Hepatocyte (in vitro differentiated cells): Measurements from ENCODE around the gene COL5A1. TPM values are rescaled to one million over a fixed set of nuclear protein-coding genes. Genes with fewer than 3 reads are reported as not detected.

Experiments used
- DNase-seq: peaks from one replicate; pipeline ENCODE4 v3.0.0-alpha.2; 2016; ENCODE audit warnings: low spot score
- H2AFZ ChIP-seq: fragments of 200-600 bp; sonication (generic); 2 replicates; pipeline ENCODE4 v1.6.0; 2016; ENCODE audit warnings: antibody characterized with exemption, mild to moderate bottlenecking
- H3K27ac ChIP-seq: fragments of 200-600 bp; sonication (generic); 2 replicates; pipeline ENCODE4 v1.5.1; 2016; ENCODE audit warnings: mild to moderate bottlenecking
- H3K27me3 ChIP-seq: fragments of 200-600 bp; sonication (generic); 2 replicates; pipeline ENCODE4 v1.6.1; 2016
- H3K36me3 ChIP-seq: fragments of 200-600 bp; sonication (generic); replicated peaks from 2 replicates; pipeline ENCODE4 v1.5.1; 2016; ENCODE audit warnings: low read depth; ENCODE audit not compliant: insufficient read depth
- H3K4me1 ChIP-seq: fragments of 200-600 bp; sonication (generic); 2 replicates; pipeline ENCODE4 v1.5.1; 2016; ENCODE audit warnings: mild to moderate bottlenecking, moderate library complexity; ENCODE audit not compliant: insufficient read depth
- H3K4me2 ChIP-seq: fragments of 200-600 bp; sonication (generic); 2 replicates; pipeline ENCODE4 v1.6.0; 2016
- H3K4me3 ChIP-seq: fragments of 200-600 bp; sonication (generic); 2 replicates; pipeline ENCODE4 v1.5.1; 2016; ENCODE audit warnings: mild to moderate bottlenecking
- H3K79me2 ChIP-seq: fragments of 200-600 bp; sonication (generic); 2 replicates; pipeline ENCODE4 v1.6.0; 2017; ENCODE audit warnings: mild to moderate bottlenecking
- H3K9me2 ChIP-seq: fragments of 200-600 bp; sonication (generic); replicated peaks from 2 replicates; pipeline ENCODE4 v1.6.0; 2017; ENCODE audit warnings: mild to moderate bottlenecking; ENCODE audit not compliant: insufficient read depth
- H3K9me3 ChIP-seq: fragments of 200-600 bp; sonication (generic); 2 replicates; pipeline ENCODE4 v1.5.1; 2016; ENCODE audit warnings: low read depth, mild to moderate bottlenecking
- H4K20me1 ChIP-seq: fragments of 200-600 bp; sonication (generic); 2 replicates; pipeline ENCODE4 v1.6.0; 2016; ENCODE audit warnings: mild to moderate bottlenecking; ENCODE audit not compliant: insufficient read depth, poor library complexity, severe bottlenecking
- CTCF ChIP-seq: fragments of 200-600 bp; sonication (generic); IDR thresholded peaks from 2 replicates; pipeline ENCODE4 v1.5.1; 2016; ENCODE audit warnings: antibody characterized with exemption, mild to moderate bottlenecking; ENCODE audit not compliant: poor library complexity
- EZH2 ChIP-seq: fragments of 200-600 bp; sonication (generic); IDR thresholded peaks from 2 replicates; pipeline ENCODE4 v1.6.1; 2016; ENCODE audit warnings: antibody characterized with exemption, mild to moderate bottlenecking, borderline replicate concordance
- EZH2phosphoT487 ChIP-seq: fragments of 200-600 bp; sonication (generic); IDR thresholded peaks from one replicate; pipeline ENCODE4 v1.6.1; 2018; ENCODE audit warnings: antibody characterized with exemption, mild to moderate bottlenecking, low read depth, moderate library complexity; ENCODE audit not compliant: unreplicated experiment, severe bottlenecking
- WGBS: methylation state at CpG from one replicate; pipeline ENCODE4 v1.1.6; 2016; ENCODE audit warnings: low lambda C conversion rate; ENCODE audit errors: missing lambda C conversion rate; 5-methylcytosine and 5-hydroxymethylcytosine counted together
- polyA plus RNA-seq: library from polyadenylated mRNA; unstranded; fragments of >200 nt; fragmentation: Nextera tagmentation; extraction: Ambion mirVana; gene quantifications from 2 replicates; pipeline ENCODE4 v1.2.1, GENCODE V29; 2016
- total RNA-seq: library from RNA; depleted of rRNA; stranded (reverse); fragments of >200 nt; gene quantifications from 2 replicates; pipeline ENCODE4 v1.2.3, GENCODE V29; 2014

COL5A1 gene
- total and polyA plus RNA-seq, 2 experiments from 2014 or later: 342 to 347 TPM

GRCh38 chr9:134716067-134716466, 74.5 kb downstream of the COL5A1 start:
- H2AFZ ChIP-seq: no peak overlapping the region
- H4K20me1 ChIP-seq: peaks cover 69% of the 10 kb centered on the region
- no peak overlapping the region for H3K4me2 ChIP-seq
- no peak overlapping the region for H3K27ac ChIP-seq
- H3K9me3 ChIP-seq: no peaks in the 10 kb centered on the region
- no peak overlapping the region for H3K4me3 ChIP-seq
- no peak for TF ChIP-seq EZH2
- no peak for TF ChIP-seq EZH2phosphoT487
- no peak for TF ChIP-seq CTCF
- H3K79me2 ChIP-seq: peaks cover 32% of the 10 kb centered on the region
- WGBS: 89% methylated on average over 8 of the region's 8 CpGs
- no peaks in the 10 kb centered on the region for H3K36me3 ChIP-seq
- DNase-seq: no peak
- H3K27me3 ChIP-seq: no peaks in the 10 kb centered on the region
- no peaks in the 10 kb centered on the region for H3K9me2 ChIP-seq
- no peaks in the 10 kb centered on the region for H3K4me1 ChIP-seq

GRCh38 chr9:134717056-134717455, 75.5 kb downstream of the COL5A1 start:
- no peaks in the 10 kb centered on the region for H3K36me3 ChIP-seq
- peaks cover 74% of the 10 kb centered on the region for H4K20me1 ChIP-seq
- H3K4me3 ChIP-seq: no peak overlapping the region
- no peaks in the 10 kb centered on the region for H3K27me3 ChIP-seq
- H3K79me2 ChIP-seq: peaks cover 25% of the 10 kb centered on the region
- 85% methylated on average over 20 of the region's 20 CpGs for WGBS
- H3K4me1 ChIP-seq: no peaks in the 10 kb centered on the region
- no peak overlapping the region for H2AFZ ChIP-seq
- no peaks in the 10 kb centered on the region for H3K9me2 ChIP-seq
- H3K9me3 ChIP-seq: no peaks in the 10 kb centered on the region
- no peak overlapping the region for H3K4me2 ChIP-seq
- no peak for DNase-seq
- H3K27ac ChIP-seq: no peak overlapping the region
- TF ChIP-seq EZH2phosphoT487: no peak
- no peak for TF ChIP-seq CTCF
- TF ChIP-seq EZH2: no peak

GRCh38 chr9:134717924-134718645, 76.5 kb downstream of the COL5A1 start:
- 90% methylated on average over 24 of the region's 24 CpGs for WGBS
- peaks cover 82% of the 10 kb centered on the region for H4K20me1 ChIP-seq
- peaks cover 20% of the 10 kb centered on the region for H3K79me2 ChIP-seq

GRCh38 chr9:134719331-134719730, 77.7 kb downstream of the COL5A1 start:
- WGBS: 96% methylated on average over 11 of the region's 11 CpGs
- Histone ChIP-seq H3K27ac (no peak overlapping the region), H3K79me2 (peaks cover 9% of the 10 kb centered on the region)

More at GRCh38 chr9:134717924-134718645, 76.5 kb downstream of the COL5A1 start:
- no peaks in the 10 kb centered on the region for H3K27me3 ChIP-seq
- no peaks in the 10 kb centered on the region for H3K36me3 ChIP-seq
- DNase-seq: no peak
- TF ChIP-seq EZH2: no peak
- no peaks in the 10 kb centered on the region for H3K9me3 ChIP-seq
- H3K9me2 ChIP-seq: no peaks in the 10 kb centered on the region
- H3K4me3 ChIP-seq: no peak overlapping the region
- H3K27ac ChIP-seq: no peak overlapping the region
- H2AFZ ChIP-seq: no peak overlapping the region
- H3K4me1 ChIP-seq: no peaks in the 10 kb centered on the region
- no peak overlapping the region for H3K4me2 ChIP-seq

More at GRCh38 chr9:134719331-134719730, 77.7 kb downstream of the COL5A1 start:
- H3K9me3 ChIP-seq: no peaks in the 10 kb centered on the region
- H3K27me3 ChIP-seq: no peaks in the 10 kb centered on the region
- TF ChIP-seq EZH2phosphoT487: no peak
- TF ChIP-seq EZH2: no peak
- TF ChIP-seq CTCF: no peak
- no peaks in the 10 kb centered on the region for H3K36me3 ChIP-seq
- no peak overlapping the region for H3K4me2 ChIP-seq
- no peak overlapping the region for H3K4me3 ChIP-seq
- peaks cover 87% of the 10 kb centered on the region for H4K20me1 ChIP-seq
- no peaks in the 10 kb centered on the region for H3K4me1 ChIP-seq
- H2AFZ ChIP-seq: no peak overlapping the region
- no peaks in the 10 kb centered on the region for H3K9me2 ChIP-seq
- DNase-seq: no peak
